ENCODE results near the gene SLAIN1.
A peak's percentile ranks its signal among the peaks of the same experiment; 100 is the strongest.

The SLAIN1 gene

DNA sequence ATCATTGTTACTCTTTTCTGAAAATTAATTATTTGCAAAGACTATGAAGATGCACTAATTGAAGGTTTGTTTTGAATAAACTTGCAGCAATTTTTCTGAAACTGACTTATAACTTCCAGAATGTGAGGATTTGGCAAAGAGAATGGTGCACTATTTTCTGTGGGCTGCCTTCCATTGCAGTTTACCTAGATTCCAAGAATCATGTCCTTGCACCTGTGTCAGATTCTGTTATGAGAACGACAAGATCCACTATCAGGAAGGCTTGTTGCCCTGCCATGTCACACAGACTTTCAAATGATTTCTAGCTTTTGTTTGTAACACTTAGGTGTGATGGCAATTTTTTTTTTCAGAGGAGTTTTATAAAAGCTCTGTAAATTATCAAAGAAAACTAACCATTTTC, 5.6 kb upstream of the SLAIN1 start:
- H3K4me3 ChIP-seq (ENCODE audit: low read length in 2 of 2): no peak overlapping the region
- H3K36me3 ChIP-seq (ENCODE audit: control insufficient read depth in 2 of 2, insufficient read depth in 2 of 2, low read length in 2 of 2): no peaks in the 10 kb centered on the region
- no peaks in the 10 kb centered on the region for H3K4me1 ChIP-seq (ENCODE audit: control insufficient read depth in 2 of 2, insufficient read depth in 2 of 2, low read length in 2 of 2)
- no peak overlapping the region for H3K27ac ChIP-seq (ENCODE audit: low read depth in 2 of 2, low read length in 2 of 2)
- no peaks in the 10 kb centered on the region for H3K9me3 ChIP-seq (ENCODE audit: control insufficient read depth in 2 of 2, low read length in 2 of 2)
- peaks cover 3 to 16% of the 10 kb centered on the region in 2 donors for H3K27me3 ChIP-seq (ENCODE audit: control insufficient read depth in 2 of 2, insufficient read depth in 2 of 2, low read length in 2 of 2)
- no peak overlapping the region for H3K9ac ChIP-seq (ENCODE audit: low read depth in 1 of 2, low read length in 2 of 2)

DNA sequence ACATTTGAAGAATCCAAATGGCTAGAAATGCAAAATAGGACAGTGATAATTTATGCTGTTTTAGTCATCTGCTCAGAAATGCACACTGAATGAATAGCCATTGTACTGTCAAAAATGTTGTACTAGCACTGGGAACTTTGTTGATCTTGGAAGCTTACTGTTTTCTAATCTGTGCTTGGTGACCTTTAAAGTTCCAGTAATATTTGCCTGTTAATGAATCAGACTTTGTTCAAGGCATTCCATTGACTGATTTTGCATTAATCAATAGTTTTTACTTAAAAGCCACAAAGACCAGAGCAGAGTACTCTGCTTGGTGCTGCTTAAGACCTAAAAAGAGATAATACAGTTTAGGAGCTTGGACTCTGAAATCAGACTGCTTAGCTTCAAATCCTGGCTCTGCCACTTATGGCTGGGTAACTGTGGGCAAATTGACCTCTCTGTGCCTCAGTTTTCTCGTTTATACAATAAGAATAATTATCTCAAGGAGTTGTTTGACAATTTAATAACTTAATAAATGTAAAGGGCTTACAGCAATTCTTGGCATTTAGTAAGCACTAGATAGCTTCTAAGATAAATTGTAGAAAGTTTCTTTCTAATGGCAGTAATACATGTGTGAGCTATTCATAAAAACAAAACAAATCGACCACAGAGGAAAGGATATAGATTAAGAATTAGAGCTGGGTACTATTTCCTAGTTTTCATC, 4.6 kb upstream of the SLAIN1 start:
- H3K4me1 ChIP-seq (ENCODE audit: control insufficient read depth in 2 of 2, insufficient read depth in 2 of 2, low read length in 2 of 2): peaks cover 0 to 3% of the 10 kb centered on the region in 2 donors
- H3K9me3 ChIP-seq (ENCODE audit: control insufficient read depth in 2 of 2, low read length in 2 of 2): no peaks in the 10 kb centered on the region
- no peaks in the 10 kb centered on the region for H3K36me3 ChIP-seq (ENCODE audit: control insufficient read depth in 2 of 2, insufficient read depth in 2 of 2, low read length in 2 of 2)
- no peak overlapping the region for H3K27ac ChIP-seq (ENCODE audit: low read depth in 2 of 2, low read length in 2 of 2)
- no peak overlapping the region for H3K9ac ChIP-seq (ENCODE audit: low read depth in 1 of 2, low read length in 2 of 2)
- H3K27me3 ChIP-seq (ENCODE audit: control insufficient read depth in 2 of 2, insufficient read depth in 2 of 2, low read length in 2 of 2): peaks cover 4 to 20% of the 10 kb centered on the region in 2 donors
- H3K4me3 ChIP-seq (ENCODE audit: low read length in 2 of 2): no peak overlapping the region

DNA sequence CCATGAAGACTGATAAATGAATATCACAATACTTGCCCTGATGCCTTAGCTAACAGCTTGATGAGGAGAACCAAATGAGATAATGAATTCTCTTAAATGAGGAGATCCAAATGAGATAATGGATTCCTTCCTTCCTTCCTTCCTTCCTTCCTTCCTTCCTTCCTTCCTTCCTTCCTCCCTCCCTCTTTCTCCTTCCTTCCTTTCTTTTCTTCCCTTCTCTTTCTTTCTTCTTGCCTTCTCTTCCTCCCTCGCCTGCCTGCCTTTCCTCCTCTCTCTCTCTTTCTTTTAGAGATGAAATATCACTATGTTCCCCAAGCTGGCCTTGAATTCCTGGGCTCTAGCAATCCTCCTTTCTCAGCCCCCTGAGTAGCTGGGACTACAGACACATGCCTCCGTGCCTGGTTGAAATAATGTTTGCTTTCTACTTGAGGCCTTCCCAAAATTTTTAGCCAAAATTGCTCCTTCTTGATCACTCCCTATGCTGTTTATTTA, 4.0 kb upstream of the SLAIN1 start:
- H3K36me3 ChIP-seq (ENCODE audit: control insufficient read depth in 2 of 2, insufficient read depth in 2 of 2, low read length in 2 of 2): no peaks in the 10 kb centered on the region
- peaks cover under 1 to 3% of the 10 kb centered on the region in 2 donors for H3K4me1 ChIP-seq (ENCODE audit: control insufficient read depth in 2 of 2, insufficient read depth in 2 of 2, low read length in 2 of 2)
- H3K27ac ChIP-seq (ENCODE audit: low read depth in 2 of 2, low read length in 2 of 2): no peak overlapping the region
- H3K9ac ChIP-seq (ENCODE audit: low read depth in 1 of 2, low read length in 2 of 2): no peak overlapping the region
- H3K9me3 ChIP-seq (ENCODE audit: control insufficient read depth in 2 of 2, low read length in 2 of 2): no peaks in the 10 kb centered on the region
- peaks cover 4 to 20% of the 10 kb centered on the region in 2 donors for H3K27me3 ChIP-seq (ENCODE audit: control insufficient read depth in 2 of 2, insufficient read depth in 2 of 2, low read length in 2 of 2)
- no peak overlapping the region for H3K4me3 ChIP-seq (ENCODE audit: low read length in 2 of 2)

DNA sequence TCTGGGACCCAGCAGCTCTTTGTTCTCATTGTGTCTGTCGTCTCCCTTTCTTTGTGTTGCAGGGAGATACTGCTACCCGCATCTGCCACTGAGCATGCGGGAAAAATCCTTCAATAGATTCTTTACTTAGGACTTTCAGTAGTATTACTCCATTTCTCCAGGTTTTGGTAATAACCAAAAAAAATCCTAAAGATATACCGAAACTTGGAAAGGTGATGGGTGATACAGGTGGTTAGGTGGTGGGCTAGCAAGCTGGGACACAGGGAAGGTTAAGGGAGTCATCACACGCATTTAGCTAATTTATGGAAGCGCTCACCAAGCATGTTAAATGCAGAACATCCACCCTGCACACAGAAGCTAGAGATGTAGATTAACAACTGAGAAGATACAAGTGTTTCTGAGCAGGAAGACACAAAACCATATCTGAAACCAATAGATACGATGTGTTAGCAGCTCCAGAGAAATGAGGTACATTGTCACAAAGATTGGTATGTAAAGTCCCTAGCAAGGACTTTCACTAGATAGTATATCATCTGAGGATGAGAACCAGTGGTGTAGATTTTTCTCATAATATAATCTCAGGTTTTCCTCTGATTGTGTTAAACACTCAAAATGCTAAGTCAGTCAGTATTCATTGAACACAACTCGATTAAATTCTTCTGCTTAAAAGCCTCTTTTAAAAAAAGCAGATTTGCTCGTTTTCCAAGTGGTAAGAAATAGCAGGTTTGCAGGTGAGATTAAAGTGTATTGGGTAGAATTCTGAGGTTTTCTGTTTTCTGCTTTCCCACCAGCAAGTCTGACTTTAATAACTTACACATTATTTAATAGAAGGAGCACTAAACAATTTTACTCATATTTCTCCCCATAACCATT, 1.2 kb upstream of the SLAIN1 start:
- peak overlapping the region in 1 of 2 donors; percentile 11 for H3K4me3 ChIP-seq (ENCODE audit: low read length in 2 of 2)
- H3K36me3 ChIP-seq (ENCODE audit: control insufficient read depth in 2 of 2, insufficient read depth in 2 of 2, low read length in 2 of 2): no peaks in the 10 kb centered on the region
- H3K27ac ChIP-seq (ENCODE audit: low read depth in 2 of 2, low read length in 2 of 2): no peak overlapping the region
- peaks cover 7 to 33% of the 10 kb centered on the region in 2 donors for H3K27me3 ChIP-seq (ENCODE audit: control insufficient read depth in 2 of 2, insufficient read depth in 2 of 2, low read length in 2 of 2)
- peaks cover 4 to 10% of the 10 kb centered on the region in 2 donors for H3K4me1 ChIP-seq (ENCODE audit: control insufficient read depth in 2 of 2, insufficient read depth in 2 of 2, low read length in 2 of 2)
- no peak overlapping the region for H3K9ac ChIP-seq (ENCODE audit: low read depth in 1 of 2, low read length in 2 of 2)
- no peaks in the 10 kb centered on the region for H3K9me3 ChIP-seq (ENCODE audit: control insufficient read depth in 2 of 2, low read length in 2 of 2)

DNA sequence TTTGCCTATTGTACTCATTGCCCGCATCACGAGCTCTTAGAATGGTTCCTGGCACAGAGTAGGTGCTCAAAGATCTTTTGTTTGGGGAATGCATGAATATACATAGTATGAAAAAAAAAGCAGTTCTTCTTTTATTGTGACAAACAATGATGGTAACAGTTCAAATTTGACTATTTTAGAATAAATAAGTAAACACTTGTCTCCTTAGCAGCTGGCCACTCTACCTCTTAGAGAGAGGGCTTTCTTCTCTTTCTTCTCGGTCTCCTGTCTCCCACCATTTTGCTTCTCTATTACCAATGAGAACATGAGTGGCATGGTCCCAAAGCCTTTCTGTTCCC, 639 bp upstream of the SLAIN1 start:
- no peaks in the 10 kb centered on the region for H3K36me3 ChIP-seq (ENCODE audit: control insufficient read depth in 2 of 2, insufficient read depth in 2 of 2, low read length in 2 of 2)
- H3K4me1 ChIP-seq (ENCODE audit: control insufficient read depth in 2 of 2, insufficient read depth in 2 of 2, low read length in 2 of 2): peaks cover 4 to 10% of the 10 kb centered on the region in 2 donors
- H3K27me3 ChIP-seq (ENCODE audit: control insufficient read depth in 2 of 2, insufficient read depth in 2 of 2, low read length in 2 of 2): peaks cover 7 to 33% of the 10 kb centered on the region in 2 donors
- H3K9ac ChIP-seq (ENCODE audit: low read depth in 1 of 2, low read length in 2 of 2): no peak overlapping the region
- H3K4me3 ChIP-seq (ENCODE audit: low read length in 2 of 2): peak overlapping the region; percentile 60 to 69
- no peak overlapping the region for H3K27ac ChIP-seq (ENCODE audit: low read depth in 2 of 2, low read length in 2 of 2)
- H3K9me3 ChIP-seq (ENCODE audit: control insufficient read depth in 2 of 2, low read length in 2 of 2): no peaks in the 10 kb centered on the region

DNA sequence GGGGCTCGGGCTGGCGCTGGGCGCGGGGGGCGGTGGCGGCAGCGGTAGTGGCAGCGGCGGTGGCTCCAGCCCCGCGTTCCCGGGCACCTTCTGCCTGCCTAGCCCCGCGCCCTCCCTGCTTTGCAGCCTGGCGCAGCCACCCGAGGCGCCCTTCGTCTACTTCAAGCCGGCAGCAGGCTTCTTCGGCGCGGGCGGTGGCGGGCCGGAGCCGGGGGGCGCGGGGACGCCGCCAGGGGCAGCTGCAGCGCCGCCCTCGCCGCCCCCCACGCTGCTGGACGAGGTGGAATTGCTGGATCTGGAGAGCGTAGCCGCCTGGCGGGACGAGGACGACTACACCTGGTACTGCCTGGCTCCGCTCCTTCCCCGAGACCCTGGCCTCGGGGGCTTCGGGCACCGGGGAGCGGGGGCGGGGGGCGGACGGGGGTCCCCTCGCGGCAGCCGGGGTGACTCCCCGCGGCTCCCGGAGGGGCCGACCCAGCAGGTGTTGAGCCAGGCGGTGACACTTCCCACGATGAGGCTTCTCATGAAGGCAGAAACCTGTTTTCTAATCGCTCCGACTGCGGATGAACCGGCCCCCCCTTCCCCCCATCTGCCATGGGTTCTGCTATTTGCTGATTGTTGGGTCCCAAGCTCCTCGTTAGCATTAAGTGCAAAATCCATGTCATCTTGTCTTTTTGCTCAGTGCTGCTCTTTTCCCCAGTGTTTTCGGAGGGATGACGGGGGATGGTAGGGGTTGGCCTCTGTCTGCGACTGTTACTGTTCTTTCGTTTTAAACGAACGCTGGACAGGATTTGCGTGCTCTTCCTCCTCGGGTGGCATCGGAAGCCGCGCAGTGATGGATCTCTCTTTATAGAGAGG, 943 bp downstream of the SLAIN1 start:
- Histone ChIP-seq H3K4me3 (ENCODE audit: low read length in 2 of 2) (peak overlapping the region; percentile 77 to 89), H3K27me3 (ENCODE audit: control insufficient read depth in 2 of 2, insufficient read depth in 2 of 2, low read length in 2 of 2) (peaks cover 7 to 35% of the 10 kb centered on the region in 2 donors), H3K9me3 (ENCODE audit: control insufficient read depth in 2 of 2, low read length in 2 of 2) (no peaks in the 10 kb centered on the region), H3K9ac (ENCODE audit: low read depth in 1 of 2, low read length in 2 of 2) (peak overlapping the region; percentile 14 to 42), H3K4me1 (ENCODE audit: control insufficient read depth in 2 of 2, insufficient read depth in 2 of 2, low read length in 2 of 2) (peaks cover 4 to 10% of the 10 kb centered on the region in 2 donors), H3K36me3 (ENCODE audit: control insufficient read depth in 2 of 2, insufficient read depth in 2 of 2, low read length in 2 of 2) (no peaks in the 10 kb centered on the region), H3K27ac (ENCODE audit: low read depth in 2 of 2, low read length in 2 of 2) (no peak overlapping the region)

DNA sequence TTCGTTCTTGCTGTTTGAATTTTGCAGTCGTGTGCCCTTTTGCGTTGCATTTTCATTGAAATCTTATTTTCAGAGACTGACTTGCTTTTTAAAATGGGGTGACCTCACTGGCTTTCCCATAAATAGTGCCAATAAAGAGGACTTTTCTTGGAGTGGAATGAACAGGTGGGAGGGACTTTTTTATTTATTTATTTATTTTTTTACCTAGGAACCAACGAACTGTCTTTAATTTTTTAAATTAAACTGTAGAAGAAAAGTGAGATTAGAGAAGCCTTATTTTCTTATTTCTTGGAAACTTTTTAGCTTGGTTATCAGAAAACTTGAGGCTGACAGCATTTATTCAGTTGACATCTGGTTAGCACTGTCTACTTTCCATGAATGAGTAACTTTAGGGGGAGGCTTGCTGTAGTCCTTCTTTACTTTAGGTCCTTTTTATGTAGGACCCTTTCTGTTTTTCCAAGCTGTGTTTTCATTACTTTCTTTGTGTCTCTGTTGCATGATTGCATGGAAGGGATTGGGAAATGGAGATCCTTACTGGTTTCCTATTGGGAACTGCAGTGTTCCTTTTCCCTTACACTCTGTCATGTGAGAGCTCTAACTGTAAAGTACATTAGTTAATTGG, 1.7 kb downstream of the SLAIN1 start:
- Histone ChIP-seq H3K9ac (ENCODE audit: low read depth in 1 of 2, low read length in 2 of 2) (peak overlapping the region; percentile 14 to 42), H3K9me3 (ENCODE audit: control insufficient read depth in 2 of 2, low read length in 2 of 2) (no peaks in the 10 kb centered on the region), H3K4me3 (ENCODE audit: low read length in 2 of 2) (peak overlapping the region; percentile 77 to 89), H3K27me3 (ENCODE audit: control insufficient read depth in 2 of 2, insufficient read depth in 2 of 2, low read length in 2 of 2) (peaks cover 7 to 32% of the 10 kb centered on the region in 2 donors), H3K4me1 (ENCODE audit: control insufficient read depth in 2 of 2, insufficient read depth in 2 of 2, low read length in 2 of 2) (peaks cover 4 to 10% of the 10 kb centered on the region in 2 donors), H3K27ac (ENCODE audit: low read depth in 2 of 2, low read length in 2 of 2) (no peak overlapping the region), H3K36me3 (ENCODE audit: control insufficient read depth in 2 of 2, insufficient read depth in 2 of 2, low read length in 2 of 2) (no peaks in the 10 kb centered on the region)

DNA sequence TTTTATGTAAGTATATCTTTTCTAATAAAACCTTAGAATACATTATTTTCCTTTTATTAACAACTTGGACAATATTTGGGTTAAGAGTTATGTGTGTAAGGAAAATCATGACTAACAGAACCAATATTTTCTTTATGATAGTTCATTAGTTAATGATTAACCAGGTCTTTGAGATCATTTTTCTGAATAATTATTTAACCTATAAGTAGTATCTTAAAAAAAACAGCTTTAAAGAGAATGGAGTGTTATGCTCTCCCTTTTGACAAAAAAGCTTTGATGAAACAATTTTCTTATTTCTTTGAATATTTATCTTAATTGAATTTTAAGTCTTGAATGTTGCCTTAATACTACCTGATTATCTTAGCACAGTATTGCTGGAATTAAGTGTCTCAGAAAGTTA, 3.8 kb downstream of the SLAIN1 start:
- Histone ChIP-seq H3K27ac (ENCODE audit: low read depth in 2 of 2, low read length in 2 of 2) (no peak overlapping the region), H3K4me3 (ENCODE audit: low read length in 2 of 2) (no peak overlapping the region), H3K27me3 (ENCODE audit: control insufficient read depth in 2 of 2, insufficient read depth in 2 of 2, low read length in 2 of 2) (peaks cover 7 to 24% of the 10 kb centered on the region in 2 donors), H3K9ac (ENCODE audit: low read depth in 1 of 2, low read length in 2 of 2) (no peak overlapping the region), H3K36me3 (ENCODE audit: control insufficient read depth in 2 of 2, insufficient read depth in 2 of 2, low read length in 2 of 2) (no peaks in the 10 kb centered on the region), H3K4me1 (ENCODE audit: control insufficient read depth in 2 of 2, insufficient read depth in 2 of 2, low read length in 2 of 2) (peaks cover 4 to 10% of the 10 kb centered on the region in 2 donors), H3K9me3 (ENCODE audit: control insufficient read depth in 2 of 2, low read length in 2 of 2) (no peaks in the 10 kb centered on the region)

DNA sequence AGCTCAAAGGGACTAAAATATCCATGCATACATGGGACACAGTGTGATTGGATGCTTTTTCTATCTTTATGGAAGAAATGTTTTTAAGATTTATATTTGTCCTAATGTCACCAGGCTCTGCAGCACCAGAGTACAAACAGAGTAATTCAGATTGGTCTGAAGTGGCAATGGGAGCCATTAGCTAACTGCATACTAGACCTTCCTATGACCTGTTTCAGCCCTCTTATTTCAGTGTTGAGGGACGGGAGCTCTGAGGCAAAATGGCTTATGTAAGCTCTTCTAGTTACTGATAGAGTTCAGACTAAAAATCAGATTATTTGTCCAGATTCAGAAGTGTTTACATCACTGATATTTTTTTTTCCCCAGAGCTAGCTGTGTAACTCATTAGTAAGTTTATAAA, 4.9 kb downstream of the SLAIN1 start:
- Histone ChIP-seq H3K9me3 (ENCODE audit: control insufficient read depth in 2 of 2, low read length in 2 of 2) (no peaks in the 10 kb centered on the region), H3K4me3 (ENCODE audit: low read length in 2 of 2) (no peak overlapping the region), H3K27me3 (ENCODE audit: control insufficient read depth in 2 of 2, insufficient read depth in 2 of 2, low read length in 2 of 2) (peaks cover 3 to 15% of the 10 kb centered on the region in 2 donors), H3K27ac (ENCODE audit: low read depth in 2 of 2, low read length in 2 of 2) (no peak overlapping the region), H3K4me1 (ENCODE audit: control insufficient read depth in 2 of 2, insufficient read depth in 2 of 2, low read length in 2 of 2) (peaks cover 4 to 7% of the 10 kb centered on the region in 2 donors), H3K9ac (ENCODE audit: low read depth in 1 of 2, low read length in 2 of 2) (no peak overlapping the region), H3K36me3 (ENCODE audit: control insufficient read depth in 2 of 2, insufficient read depth in 2 of 2, low read length in 2 of 2) (no peaks in the 10 kb centered on the region)
